GM12878 (cell line): ENCODE results near the gene NOC4L. TPM values are rescaled to one million over a fixed set of nuclear protein-coding genes. Genes with fewer than 3 reads are reported as not detected.

Experiments
- ATF3 ChIP-seq: IDR thresholded peaks from 2 replicates; pipeline ENCODE4 v1.6.1; 2011; ENCODE audit warnings: low read depth, mild to moderate bottlenecking, low read length, moderate library complexity, borderline replicate concordance; ENCODE audit errors: extremely low read depth
- BCL3 ChIP-seq: IDR thresholded peaks from 2 replicates; pipeline ENCODE4 v1.6.1; 2011; ENCODE audit warnings: borderline replicate concordance, low read depth, mild to moderate bottlenecking, moderate library complexity, low read length; ENCODE audit not compliant: insufficient read depth, poor library complexity, severe bottlenecking
- CREM ChIP-seq: IDR thresholded peaks from 2 replicates; pipeline ENCODE4 v1.6.1; 2014; ENCODE audit warnings: antibody characterized with exemption, low read depth
- ESRRA ChIP-seq: IDR thresholded peaks from 2 replicates; pipeline ENCODE4 v1.6.1; 2012; ENCODE audit warnings: mild to moderate bottlenecking, low read length, improper control_type of control experiment
- PAX5 ChIP-seq: IDR thresholded peaks from 2 replicates; pipeline ENCODE4 v1.6.1; 2011; ENCODE audit warnings: low read depth, low read length, borderline replicate concordance
- SUPT20H ChIP-seq: IDR thresholded peaks from 2 replicates; pipeline ENCODE4 v1.6.1; 2011; ENCODE audit warnings: low read depth, mild to moderate bottlenecking, low read length, moderate library complexity, borderline replicate concordance; ENCODE audit not compliant: control insufficient read depth
- ZNF207 ChIP-seq: fragments of 450-650 bp; IDR thresholded peaks from 2 replicates; pipeline ENCODE4 v1.6.1; 2014; ENCODE audit warnings: antibody characterized with exemption, mild to moderate bottlenecking, borderline replicate concordance
- ZNF24 ChIP-seq: fragments of 450-650 bp; IDR thresholded peaks from 2 replicates; pipeline ENCODE4 v1.6.1; 2017; ENCODE audit warnings: antibody characterized with exemption, mild to moderate bottlenecking
- ZNF384 ChIP-seq: IDR thresholded peaks from 2 replicates; pipeline ENCODE4 v1.6.1; 2012; ENCODE audit warnings: low read depth, mild to moderate bottlenecking, low read length, improper control_type of control experiment, borderline replicate concordance
- ZNF622 ChIP-seq: fragments of 450-650 bp; IDR thresholded peaks from 2 replicates; pipeline ENCODE4 v1.6.1; 2017; ENCODE audit warnings: mild to moderate bottlenecking, inconsistent platforms
- polyA plus RNA-seq, 11 experiments: library from polyadenylated mRNA; depleted of rRNA in 4 of 11; unstranded in 6 of 11; stranded (reverse) in 5 of 11; fragments of >200 nt; fragmentation: Nextera tagmentation in 4 of 11; fragmentation: Illumina TruSeq in 1 of 11; extraction: Ambion mirVana in 4 of 11; extraction: Trizol in 1 of 11; gene quantifications; 1 replicate in 1 of 11; 2 replicates in 10 of 11; pipeline versions ENCODE4 v1.2.1 to v1.2.3, GENCODE V29; 2011 to 2016; ENCODE audit warnings: inconsistent platforms in 2 of 11, missing spikeins in 2 of 11, low read depth in 1 of 11
- total RNA-seq, 4 experiments: library from RNA; depleted of rRNA in 3 of 4; stranded (reverse); fragments of >200 nt in 3 of 4; fragmentation: Illumina TruSeq in 1 of 4; extraction: Trizol in 1 of 4; gene quantifications; 2 replicates each; pipeline versions ENCODE4 v1.2.1 to v1.2.3, GENCODE V29; 2013 to 2021
- TF ChIP-seq, protein P1 (sequence below): fragments of 450-650 bp; IDR thresholded peaks from 2 replicates; pipeline ENCODE4 v1.6.1; 2016; ENCODE audit warnings: mild to moderate bottlenecking, moderate library complexity, borderline replicate concordance

The NOC4L gene
- total and polyA plus RNA-seq, 10 of the 15 experiments (the other 5 are each of a cell fraction or from before 2014, with no cell fraction given) = 0.72 to 68.2 (median 15.2) TPM

GRCh38 chr12:132146098-132146497 is 1.8 kb downstream of the NOC4L start (continued):
- TF ChIP-seq, protein P1, sequence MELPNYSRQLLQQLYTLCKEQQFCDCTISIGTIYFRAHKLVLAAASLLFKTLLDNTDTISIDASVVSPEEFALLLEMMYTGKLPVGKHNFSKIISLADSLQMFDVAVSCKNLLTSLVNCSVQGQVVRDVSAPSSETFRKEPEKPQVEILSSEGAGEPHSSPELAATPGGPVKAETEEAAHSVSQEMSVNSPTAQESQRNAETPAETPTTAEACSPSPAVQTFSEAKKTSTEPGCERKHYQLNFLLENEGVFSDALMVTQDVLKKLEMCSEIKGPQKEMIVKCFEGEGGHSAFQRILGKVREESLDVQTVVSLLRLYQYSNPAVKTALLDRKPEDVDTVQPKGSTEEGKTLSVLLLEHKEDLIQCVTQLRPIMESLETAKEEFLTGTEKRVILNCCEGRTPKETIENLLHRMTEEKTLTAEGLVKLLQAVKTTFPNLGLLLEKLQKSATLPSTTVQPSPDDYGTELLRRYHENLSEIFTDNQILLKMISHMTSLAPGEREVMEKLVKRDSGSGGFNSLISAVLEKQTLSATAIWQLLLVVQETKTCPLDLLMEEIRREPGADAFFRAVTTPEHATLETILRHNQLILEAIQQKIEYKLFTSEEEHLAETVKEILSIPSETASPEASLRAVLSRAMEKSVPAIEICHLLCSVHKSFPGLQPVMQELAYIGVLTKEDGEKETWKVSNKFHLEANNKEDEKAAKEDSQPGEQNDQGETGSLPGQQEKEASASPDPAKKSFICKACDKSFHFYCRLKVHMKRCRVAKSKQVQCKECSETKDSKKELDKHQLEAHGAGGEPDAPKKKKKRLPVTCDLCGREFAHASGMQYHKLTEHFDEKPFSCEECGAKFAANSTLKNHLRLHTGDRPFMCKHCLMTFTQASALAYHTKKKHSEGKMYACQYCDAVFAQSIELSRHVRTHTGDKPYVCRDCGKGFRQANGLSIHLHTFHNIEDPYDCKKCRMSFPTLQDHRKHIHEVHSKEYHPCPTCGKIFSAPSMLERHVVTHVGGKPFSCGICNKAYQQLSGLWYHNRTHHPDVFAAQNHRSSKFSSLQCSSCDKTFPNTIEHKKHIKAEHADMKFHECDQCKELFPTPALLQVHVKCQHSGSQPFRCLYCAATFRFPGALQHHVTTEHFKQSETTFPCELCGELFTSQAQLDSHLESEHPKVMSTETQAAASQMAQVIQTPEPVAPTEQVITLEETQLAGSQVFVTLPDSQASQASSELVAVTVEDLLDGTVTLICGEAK = no peak
- no peak for TF ChIP-seq ZNF24
- TF ChIP-seq CREM = no peak
- TF ChIP-seq SUPT20H = no peak
- TF ChIP-seq ATF3 = no peak
- no peak for TF ChIP-seq PAX5
- TF ChIP-seq BCL3 = no peak
- no peak for TF ChIP-seq ZNF622
- TF ChIP-seq ESRRA = no peak
- no peak for TF ChIP-seq ZNF207
- TF ChIP-seq ZNF384 = no peak
